ENCODE data around the gene SKIC3.

SKIC3 gene

DNA sequence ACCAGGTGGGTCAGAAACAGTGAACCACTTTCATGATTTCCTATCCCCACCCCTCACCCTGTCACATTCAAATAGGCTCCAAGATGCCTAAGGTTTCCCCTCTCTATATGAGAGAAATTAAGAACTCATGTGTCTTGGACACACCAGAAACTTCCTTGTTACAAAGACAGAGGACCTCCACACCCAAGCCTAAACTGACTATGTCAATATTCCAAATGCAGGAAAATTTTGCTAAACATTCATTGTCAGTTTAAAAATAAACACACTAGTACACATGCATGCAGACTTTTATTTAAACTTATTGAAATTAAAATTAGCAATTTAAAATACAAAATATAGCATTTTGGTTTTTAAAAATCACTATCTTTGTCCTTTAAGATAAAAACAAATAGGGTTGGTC is 26.2 kb downstream of the SKIC3 start:
- no peak overlapping the region for H3K4ac ChIP-seq (ENCODE audit: low read depth, low read length)
- H3K27me3 ChIP-seq (ENCODE audit: insufficient read depth, low read length), result no peaks in the 10 kb centered on the region
- no peak overlapping the region for H3K23ac ChIP-seq (ENCODE audit: low read length)
- no peak overlapping the region for H4K12ac ChIP-seq (ENCODE audit: low read depth, low read length)
- H3K36me3 ChIP-seq (ENCODE audit: control insufficient read depth in 1 of 2, insufficient read depth in 2 of 2, low read length in 2 of 2), result peaks cover 5 to 8% of the 10 kb centered on the region in 2 experiments
- H3K4me1 ChIP-seq (ENCODE audit: control insufficient read depth in 1 of 2, insufficient read depth in 2 of 2, low read length in 2 of 2), result no peaks in the 10 kb centered on the region
- no peaks in the 10 kb centered on the region for H3K79me2 ChIP-seq (ENCODE audit: control insufficient read depth, insufficient read depth, low read length, poor library complexity)
- no peak overlapping the region for H2AK5ac ChIP-seq (ENCODE audit: low read length)
- H3K27ac ChIP-seq (ENCODE audit: low read depth, low read length), result no peak overlapping the region
- no peak for DNase-seq
- no peak overlapping the region for H3K9ac ChIP-seq (ENCODE audit: low read length)
- no peak overlapping the region for H4K91ac ChIP-seq (ENCODE audit: low read depth, low read length)
- H3K14ac ChIP-seq (ENCODE audit: low read length), result no peak overlapping the region
- no peak overlapping the region for H2AFZ ChIP-seq (ENCODE audit: insufficient read depth, low read length, poor library complexity)
- H3K79me1 ChIP-seq (ENCODE audit: low read length), result no peaks in the 10 kb centered on the region
- no peak overlapping the region for H3K4me2 ChIP-seq (ENCODE audit: low read length)
- H2BK5ac ChIP-seq (ENCODE audit: low read depth, low read length, poor library complexity), result no peak overlapping the region
- no peak overlapping the region for H2BK120ac ChIP-seq (ENCODE audit: insufficient read depth, low read length, poor library complexity)
- H3K9me3 ChIP-seq (ENCODE audit: insufficient read depth, low read depth, low read length), result no peaks in the 10 kb centered on the region
- no peak overlapping the region for H3K18ac ChIP-seq (ENCODE audit: low read length)
- no peak overlapping the region for H4K8ac ChIP-seq (ENCODE audit: low read depth, low read length)
- no peak overlapping the region for H2BK12ac ChIP-seq (ENCODE audit: low read length)
- H3K4me3 ChIP-seq (ENCODE audit: low read depth, low read length), result no peak overlapping the region

DNA sequence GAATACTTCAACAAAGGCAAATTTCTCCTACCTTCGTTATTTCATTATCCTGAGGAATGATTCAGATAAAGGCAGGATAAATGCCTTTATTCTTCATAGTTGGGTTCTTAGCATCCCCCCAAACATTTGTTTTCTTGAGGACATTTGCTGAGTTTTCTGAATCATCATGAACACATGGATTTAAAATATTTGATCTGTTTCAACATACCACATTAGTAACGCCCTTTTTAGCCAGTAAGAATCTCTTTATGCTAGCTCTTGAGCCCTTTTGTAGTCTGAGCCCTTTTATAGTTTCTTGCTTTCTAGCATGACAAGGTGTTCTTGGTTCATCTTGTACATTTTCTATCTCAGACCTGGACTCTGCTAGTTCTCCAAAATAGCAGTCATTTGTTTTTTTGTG is 27.9 kb downstream of the SKIC3 start:
- H3K27me3 ChIP-seq (ENCODE audit: insufficient read depth, low read length), result no peaks in the 10 kb centered on the region
- no peak overlapping the region for H4K8ac ChIP-seq (ENCODE audit: low read depth, low read length)
- no peaks in the 10 kb centered on the region for H3K4me1 ChIP-seq (ENCODE audit: control insufficient read depth in 1 of 2, insufficient read depth in 2 of 2, low read length in 2 of 2)
- no peak overlapping the region for H3K4me2 ChIP-seq (ENCODE audit: low read length)
- no peaks in the 10 kb centered on the region for H3K79me1 ChIP-seq (ENCODE audit: low read length)
- no CpG with 5 or more reads among the region's 2 CpGs for WGBS (ENCODE audit: extremely low coverage, insufficient coverage, insufficient read length)
- H2BK5ac ChIP-seq (ENCODE audit: low read depth, low read length, poor library complexity), result no peak overlapping the region
- no peak overlapping the region for H3K4me3 ChIP-seq (ENCODE audit: low read depth, low read length)
- no peak overlapping the region for H3K27ac ChIP-seq (ENCODE audit: low read depth, low read length)
- H3K79me2 ChIP-seq (ENCODE audit: control insufficient read depth, insufficient read depth, low read length, poor library complexity), result no peaks in the 10 kb centered on the region
- H3K4ac ChIP-seq (ENCODE audit: low read depth, low read length), result no peak overlapping the region
- no peak overlapping the region for H3K9ac ChIP-seq (ENCODE audit: low read length)
- peaks cover 5 to 11% of the 10 kb centered on the region in 2 experiments for H3K36me3 ChIP-seq (ENCODE audit: control insufficient read depth in 1 of 2, insufficient read depth in 2 of 2, low read length in 2 of 2)
- no peak overlapping the region for H2BK120ac ChIP-seq (ENCODE audit: insufficient read depth, low read length, poor library complexity)
- H2BK12ac ChIP-seq (ENCODE audit: low read length), result no peak overlapping the region
- H3K18ac ChIP-seq (ENCODE audit: low read length), result no peak overlapping the region
- no peak overlapping the region for H3K14ac ChIP-seq (ENCODE audit: low read length)
- no peak overlapping the region for H4K12ac ChIP-seq (ENCODE audit: low read depth, low read length)
- H2AK5ac ChIP-seq (ENCODE audit: low read length), result no peak overlapping the region
- no peak for DNase-seq
- H4K91ac ChIP-seq (ENCODE audit: low read depth, low read length), result no peak overlapping the region
- no peaks in the 10 kb centered on the region for H3K9me3 ChIP-seq (ENCODE audit: insufficient read depth, low read depth, low read length)
- no peak overlapping the region for H3K23ac ChIP-seq (ENCODE audit: low read length)
- H2AFZ ChIP-seq (ENCODE audit: insufficient read depth, low read length, poor library complexity), result no peak overlapping the region

DNA sequence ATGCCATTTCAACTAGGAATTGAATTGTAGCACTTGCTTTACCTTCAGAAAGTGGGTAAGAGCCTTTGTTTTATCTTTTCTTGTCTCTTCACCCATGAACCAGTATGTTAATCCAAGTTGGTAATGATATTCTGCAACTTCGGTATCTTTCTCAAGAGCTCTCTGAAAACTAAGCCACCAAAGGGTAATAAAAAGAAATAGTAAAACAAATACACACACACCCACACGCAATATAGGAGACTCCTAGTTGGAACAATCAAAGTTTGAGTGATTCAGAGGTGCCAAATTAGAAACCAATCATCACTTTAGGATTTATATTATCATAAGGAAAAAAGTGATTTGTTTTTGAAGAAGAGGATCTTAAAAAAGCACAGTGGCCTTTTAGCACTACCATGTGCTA is 30.4 kb downstream of the SKIC3 start:
- H2BK5ac ChIP-seq (ENCODE audit: low read depth, low read length, poor library complexity), result no peak overlapping the region
- H2BK120ac ChIP-seq (ENCODE audit: insufficient read depth, low read length, poor library complexity), result no peak overlapping the region
- H3K9ac ChIP-seq (ENCODE audit: low read length), result no peak overlapping the region
- H3K36me3 ChIP-seq (ENCODE audit: control insufficient read depth in 1 of 2, insufficient read depth in 2 of 2, low read length in 2 of 2), result peaks cover 3 to 11% of the 10 kb centered on the region in 2 experiments
- H3K14ac ChIP-seq (ENCODE audit: low read length), result no peak overlapping the region
- H4K8ac ChIP-seq (ENCODE audit: low read depth, low read length), result no peak overlapping the region
- no peak overlapping the region for H2AFZ ChIP-seq (ENCODE audit: insufficient read depth, low read length, poor library complexity)
- no peak overlapping the region for H4K91ac ChIP-seq (ENCODE audit: low read depth, low read length)
- no peak for DNase-seq
- H3K9me3 ChIP-seq (ENCODE audit: insufficient read depth, low read depth, low read length), result no peaks in the 10 kb centered on the region
- no peak overlapping the region for H3K4me2 ChIP-seq (ENCODE audit: low read length)
- H3K23ac ChIP-seq (ENCODE audit: low read length), result no peak overlapping the region
- H3K4ac ChIP-seq (ENCODE audit: low read depth, low read length), result no peak overlapping the region
- WGBS (ENCODE audit: extremely low coverage, insufficient coverage, insufficient read length), result no CpG with 5 or more reads among the region's 2 CpGs
- no peak overlapping the region for H4K12ac ChIP-seq (ENCODE audit: low read depth, low read length)
- no peak overlapping the region for H3K27ac ChIP-seq (ENCODE audit: low read depth, low read length)
- H3K4me1 ChIP-seq (ENCODE audit: control insufficient read depth in 1 of 2, insufficient read depth in 2 of 2, low read length in 2 of 2), result no peaks in the 10 kb centered on the region
- no peaks in the 10 kb centered on the region for H3K27me3 ChIP-seq (ENCODE audit: insufficient read depth, low read length)
- no peak overlapping the region for H2AK5ac ChIP-seq (ENCODE audit: low read length)
- H2BK12ac ChIP-seq (ENCODE audit: low read length), result no peak overlapping the region
- no peak overlapping the region for H3K18ac ChIP-seq (ENCODE audit: low read length)
- no peak overlapping the region for H3K4me3 ChIP-seq (ENCODE audit: low read depth, low read length)
- no peaks in the 10 kb centered on the region for H3K79me1 ChIP-seq (ENCODE audit: low read length)
- H3K79me2 ChIP-seq (ENCODE audit: control insufficient read depth, insufficient read depth, low read length, poor library complexity), result no peaks in the 10 kb centered on the region

GRCh38 chr5:95520206-95520605 is 34.6 kb downstream of the SKIC3 start:
- no peaks in the 10 kb centered on the region for H3K27me3 ChIP-seq (ENCODE audit: insufficient read depth, low read length)
- H2BK12ac ChIP-seq (ENCODE audit: low read length), result no peak overlapping the region
- no peak overlapping the region for H3K4me2 ChIP-seq (ENCODE audit: low read length)
- no peak overlapping the region for H2BK5ac ChIP-seq (ENCODE audit: low read depth, low read length, poor library complexity)
- H3K4ac ChIP-seq (ENCODE audit: low read depth, low read length), result no peak overlapping the region
- DNase-seq, result no peak
- no peaks in the 10 kb centered on the region for H3K79me1 ChIP-seq (ENCODE audit: low read length)
- no peaks in the 10 kb centered on the region for H3K79me2 ChIP-seq (ENCODE audit: control insufficient read depth, insufficient read depth, low read length, poor library complexity)
- no peak overlapping the region for H2BK120ac ChIP-seq (ENCODE audit: insufficient read depth, low read length, poor library complexity)
- no peak overlapping the region for H4K12ac ChIP-seq (ENCODE audit: low read depth, low read length)
- H3K14ac ChIP-seq (ENCODE audit: low read length), result no peak overlapping the region
- H3K4me1 ChIP-seq (ENCODE audit: control insufficient read depth in 1 of 2, insufficient read depth in 2 of 2, low read length in 2 of 2), result no peaks in the 10 kb centered on the region
- H3K9me3 ChIP-seq (ENCODE audit: insufficient read depth, low read depth, low read length), result no peaks in the 10 kb centered on the region
- H4K8ac ChIP-seq (ENCODE audit: low read depth, low read length), result no peak overlapping the region
- H4K91ac ChIP-seq (ENCODE audit: low read depth, low read length), result no peak overlapping the region
- no peak overlapping the region for H3K9ac ChIP-seq (ENCODE audit: low read length)
- no CpG with 5 or more reads among the region's 1 CpG for WGBS (ENCODE audit: extremely low coverage, insufficient coverage, insufficient read length)
- H3K18ac ChIP-seq (ENCODE audit: low read length), result no peak overlapping the region
- no peak overlapping the region for H3K27ac ChIP-seq (ENCODE audit: low read depth, low read length)
- H2AK5ac ChIP-seq (ENCODE audit: low read length), result no peak overlapping the region
- no peak overlapping the region for H3K23ac ChIP-seq (ENCODE audit: low read length)
- no peak overlapping the region for H2AFZ ChIP-seq (ENCODE audit: insufficient read depth, low read length, poor library complexity)
- H3K36me3 ChIP-seq (ENCODE audit: control insufficient read depth in 1 of 2, insufficient read depth in 2 of 2, low read length in 2 of 2), result peaks cover 3 to 8% of the 10 kb centered on the region in 2 experiments
- H3K4me3 ChIP-seq (ENCODE audit: low read depth, low read length), result no peak overlapping the region

All from trophoblast cell (in vitro differentiated cells and primary cell).